GM19324 (cell line): ENCODE data around the gene SBNO2.
A peak's percentile ranks its signal among the peaks of the same experiment; 100 is the strongest.

Source experiments
- ATAC-seq: cut with Tn5 transposase; IDR thresholded peaks from one replicate; pipeline ENCODE4 v1.9.1; 2021; ENCODE audit warnings: mild to moderate bottlenecking, moderate library complexity; ENCODE audit not compliant: unreplicated experiment, low FRiP score

SBNO2 gene

DNA sequence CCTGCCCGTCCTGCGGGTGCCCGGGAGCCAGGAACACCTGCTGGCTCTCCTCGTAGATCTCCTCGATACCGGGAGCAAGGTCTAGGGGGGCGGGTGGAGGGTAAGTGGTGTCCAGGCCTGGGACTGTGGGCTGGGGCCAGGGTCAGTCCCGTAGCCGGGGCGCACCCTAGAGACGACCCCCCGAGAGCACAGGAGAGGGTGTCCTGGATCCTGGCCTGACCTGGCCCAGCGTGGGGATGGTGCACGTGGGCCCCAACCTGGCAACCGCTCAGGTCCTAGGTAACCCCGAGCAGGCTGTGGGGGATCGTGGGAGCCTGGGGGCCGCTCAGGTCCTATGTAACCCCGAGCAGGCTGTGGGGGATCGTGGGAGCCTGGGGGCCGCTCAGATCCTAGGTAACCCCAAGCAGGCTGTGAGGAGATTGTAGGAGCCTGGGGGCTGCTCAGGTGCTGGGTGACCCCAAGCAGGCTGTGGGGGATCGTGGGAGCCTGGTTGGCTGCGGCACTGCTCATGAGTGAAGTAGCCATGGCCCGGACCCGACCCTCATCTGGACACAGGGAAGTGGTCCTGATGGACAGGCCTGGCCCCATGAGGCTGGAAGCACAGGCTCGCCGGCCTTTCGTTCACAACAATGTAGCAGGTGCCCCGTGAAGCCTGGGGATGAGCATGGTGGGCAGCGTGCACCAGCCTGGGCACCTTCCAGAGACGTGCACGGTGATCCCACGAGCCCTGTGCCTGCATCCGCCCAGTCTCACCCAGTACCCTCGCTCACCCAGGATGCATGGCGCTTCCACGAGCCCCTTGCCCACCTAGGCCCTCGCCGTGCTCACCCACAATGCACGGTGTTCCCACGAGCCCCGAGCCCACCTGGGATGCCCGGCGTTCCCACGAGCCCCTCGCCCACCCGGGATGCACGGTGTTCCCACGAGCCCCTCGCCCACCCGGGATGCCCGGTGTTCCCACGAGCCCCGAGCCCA, 64.1 kb downstream of the SBNO2 start:
- ATAC-seq: no peak

DNA sequence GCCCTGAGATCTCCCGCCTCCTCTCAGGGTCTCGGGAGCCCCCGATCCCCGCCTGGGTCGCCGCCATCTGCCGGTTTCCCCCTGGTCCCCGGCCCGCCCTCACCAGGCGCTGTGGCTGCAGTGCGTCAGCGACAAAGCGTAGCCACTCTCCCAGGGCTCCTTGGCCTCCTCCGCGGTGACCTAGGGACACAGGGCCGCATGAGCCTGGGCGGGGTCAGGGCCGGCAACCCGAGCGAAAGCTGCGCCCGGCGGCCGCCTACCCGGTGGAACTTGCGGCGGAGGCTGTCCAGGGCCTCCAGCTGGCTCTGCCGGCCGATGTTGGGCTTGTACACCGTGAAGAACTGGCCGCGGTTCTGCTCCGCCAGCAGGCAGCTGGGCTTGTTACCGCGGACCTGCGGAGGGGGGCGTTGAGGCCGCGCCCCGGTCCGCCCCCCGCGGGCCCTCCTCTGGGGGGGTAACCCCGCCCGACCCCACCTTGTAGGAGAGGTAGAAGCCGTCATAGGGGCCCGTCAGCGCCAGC, 65.0 kb downstream of the SBNO2 start:
- ATAC-seq: no peak

DNA sequence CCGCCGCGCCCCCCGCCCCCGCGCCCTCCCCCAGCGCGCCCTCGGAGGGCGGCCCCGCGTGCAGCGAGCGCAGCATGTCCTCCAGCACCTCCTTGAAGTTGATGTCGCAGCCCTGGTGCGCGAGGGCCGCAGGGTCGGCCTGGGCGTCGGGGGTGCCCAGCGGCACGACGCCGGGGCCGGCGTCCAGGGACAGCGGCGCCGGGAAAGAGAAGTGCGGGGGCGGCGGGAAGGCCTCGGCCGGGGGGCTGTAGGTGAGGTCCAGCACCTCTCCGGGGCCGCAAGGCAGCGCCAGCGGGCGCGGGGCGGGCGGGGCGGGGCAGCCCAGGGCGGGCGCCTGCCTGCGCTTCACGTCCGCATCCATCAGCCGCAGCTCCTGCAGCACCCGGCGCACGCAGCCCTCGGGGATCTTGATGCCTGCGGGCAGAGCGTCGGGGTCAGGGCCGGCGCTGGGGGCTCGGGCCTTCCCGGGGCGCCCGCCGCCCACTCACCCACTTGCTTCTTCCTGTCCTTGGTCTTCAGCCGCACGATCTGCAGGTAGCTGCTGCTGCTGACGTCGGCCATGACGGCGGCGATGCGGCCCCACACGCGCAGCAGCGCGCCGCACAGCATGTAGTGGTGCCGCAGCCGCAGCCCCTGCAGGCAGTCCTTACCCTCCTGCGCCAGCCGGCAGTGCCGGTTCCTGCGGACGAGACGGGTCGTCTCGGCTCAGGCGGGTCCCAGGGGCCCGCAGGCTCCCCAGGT, 65.6 kb downstream of the SBNO2 start:
- ATAC-seq: no peak

DNA sequence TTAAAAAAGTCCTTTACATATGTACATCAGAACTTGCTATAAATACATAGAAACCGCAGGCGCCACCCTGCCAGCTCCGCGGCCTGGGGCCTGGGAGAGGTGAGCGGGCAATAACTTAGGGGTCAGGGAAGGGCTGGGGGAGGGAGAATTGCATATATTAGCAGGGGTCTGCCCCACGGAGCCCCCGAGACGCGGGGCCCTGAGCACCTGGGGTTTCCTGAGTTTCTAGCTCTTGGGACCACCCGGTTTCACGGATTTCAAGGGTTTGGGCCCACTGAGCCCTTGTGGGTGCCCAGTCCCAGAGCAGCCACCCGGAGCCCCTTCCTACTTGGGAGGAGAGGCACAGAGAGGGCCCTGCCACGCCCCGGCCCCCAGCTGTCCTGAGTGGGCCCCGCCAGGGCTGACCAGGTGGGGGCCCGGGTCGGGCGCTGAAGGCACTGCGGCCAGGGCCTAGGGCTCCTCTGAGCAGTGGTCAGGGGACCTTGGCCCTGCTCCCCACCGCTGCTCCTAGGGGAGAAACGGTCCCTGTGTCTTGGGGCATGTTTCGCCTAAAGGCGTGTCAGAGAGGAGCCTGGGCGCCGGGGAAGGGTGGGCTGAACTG, 66.3 kb downstream of the SBNO2 start:
- no peak for ATAC-seq

DNA sequence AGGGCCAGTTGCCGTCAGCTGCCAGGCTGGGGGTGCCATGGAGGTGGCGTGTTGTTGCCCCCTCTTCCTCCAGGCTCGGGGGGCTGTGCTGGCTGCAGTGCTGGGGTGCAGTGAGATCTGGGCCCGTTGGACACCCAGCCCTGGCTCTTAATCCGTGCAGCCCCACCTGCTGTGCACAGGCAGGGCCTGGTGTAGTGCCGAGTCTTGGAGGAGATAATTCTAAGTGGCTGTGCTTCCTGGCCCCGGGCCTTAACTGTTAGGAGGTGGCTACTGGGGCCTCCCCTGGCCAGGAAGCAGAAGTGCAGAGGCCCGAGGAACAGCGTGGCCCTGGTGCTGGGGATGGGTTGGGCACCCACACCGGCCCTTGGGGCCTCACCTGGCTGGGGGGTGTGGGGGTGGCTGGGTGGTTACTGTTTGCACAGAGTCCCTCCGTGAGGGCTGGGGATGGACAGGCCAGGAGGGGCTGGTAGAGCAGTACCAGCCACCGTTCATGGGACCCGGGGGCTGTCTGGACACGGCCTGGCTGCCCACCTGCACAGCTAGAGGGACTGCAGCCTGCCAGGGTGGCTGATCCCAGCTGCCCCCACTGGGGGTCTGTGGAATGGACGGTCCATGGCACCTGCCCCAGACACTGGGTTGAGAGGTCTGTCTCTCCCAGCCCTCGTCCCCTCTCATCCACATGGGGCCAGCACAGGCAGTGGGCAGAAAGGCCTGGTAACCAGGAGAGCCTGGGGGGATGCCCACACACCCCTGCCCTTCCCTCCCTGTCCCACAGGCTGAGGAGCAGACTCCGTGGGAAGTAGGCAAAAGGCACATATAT, 67.0 kb downstream of the SBNO2 start:
- ATAC-seq: no peak

DNA sequence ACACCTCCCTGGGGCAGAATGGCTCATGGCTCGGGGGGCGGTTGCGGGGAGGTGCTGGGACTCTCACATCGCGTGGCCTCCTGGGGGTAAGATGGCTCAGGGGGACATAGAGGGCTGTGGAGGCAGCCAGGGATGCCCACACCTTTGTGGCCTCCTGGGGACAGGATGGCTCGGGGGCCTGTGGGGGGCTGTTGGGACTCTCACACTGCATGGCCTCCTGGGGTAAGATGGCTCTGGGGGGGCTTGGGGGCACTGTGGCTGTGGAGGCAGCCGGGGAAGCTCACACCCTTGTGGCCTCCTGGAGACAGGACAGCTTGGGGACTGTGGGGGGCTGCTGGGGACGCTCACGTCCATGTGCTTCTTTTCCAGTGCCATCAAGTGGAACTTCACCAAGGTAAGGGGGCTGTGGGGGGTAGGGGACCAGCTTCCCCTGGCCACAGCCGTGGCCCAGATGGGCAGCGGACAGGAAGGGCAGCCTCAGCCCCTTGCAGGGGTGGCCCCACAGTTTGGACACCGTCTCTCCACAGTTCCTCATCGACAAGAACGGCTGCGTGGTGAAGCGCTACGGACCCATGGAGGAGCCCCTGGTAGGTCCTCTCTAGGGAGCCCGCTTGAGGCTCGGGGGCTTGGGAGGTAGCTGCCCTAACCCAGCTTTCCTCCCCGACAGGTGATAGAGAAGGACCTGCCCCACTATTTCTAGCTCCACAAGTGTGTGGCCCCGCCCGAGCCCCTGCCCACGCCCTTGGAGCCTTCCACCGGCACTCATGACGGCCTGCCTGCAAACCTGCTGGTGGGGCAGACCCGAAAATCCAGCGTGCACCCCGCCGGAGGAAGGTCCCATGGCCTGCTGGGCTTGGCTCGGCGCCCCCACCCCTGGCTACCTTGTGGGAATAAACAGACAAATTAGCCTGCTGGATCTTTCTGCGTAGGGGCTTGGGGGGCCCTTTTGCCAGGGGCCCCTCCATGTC, 67.9 kb downstream of the SBNO2 start:
- ATAC-seq: no peak

DNA sequence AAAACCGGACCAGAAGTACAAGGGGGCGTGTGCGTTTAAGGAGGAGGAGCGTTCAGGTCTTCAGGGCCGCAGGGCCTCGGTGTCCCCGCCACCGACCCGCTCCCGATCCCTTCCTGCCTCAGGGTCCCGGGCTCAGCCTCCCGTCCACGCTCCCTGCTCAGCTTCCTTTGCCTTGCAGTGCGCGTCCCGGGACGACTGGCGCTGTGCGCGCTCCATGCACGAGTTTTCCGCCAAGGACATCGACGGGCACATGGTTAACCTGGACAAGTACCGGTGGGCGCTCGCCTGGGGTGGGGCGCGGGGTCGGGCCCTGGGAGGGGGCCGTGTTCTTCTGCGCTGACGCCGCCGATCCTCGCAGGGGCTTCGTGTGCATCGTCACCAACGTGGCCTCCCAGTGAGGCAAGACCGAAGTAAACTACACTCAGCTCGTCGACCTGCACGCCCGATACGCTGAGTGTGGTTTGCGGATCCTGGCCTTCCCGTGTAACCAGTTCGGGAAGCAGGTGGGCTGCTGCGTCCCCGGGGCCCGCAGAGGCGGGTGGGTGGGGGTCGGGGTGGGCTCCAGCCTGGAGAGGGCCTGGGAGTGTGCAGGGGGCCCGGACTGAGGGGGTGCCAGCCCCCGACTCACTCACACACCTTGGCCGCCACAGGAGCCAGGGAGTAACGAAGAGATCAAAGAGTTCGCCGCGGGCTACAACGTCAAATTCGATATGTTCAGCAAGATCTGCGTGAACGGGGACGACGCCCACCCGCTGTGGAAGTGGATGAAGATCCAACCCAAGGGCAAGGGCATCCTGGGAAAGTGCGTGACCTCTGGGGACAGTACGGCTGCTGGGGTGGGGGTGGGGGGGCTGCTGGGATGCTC, 68.8 kb downstream of the SBNO2 start:
- ATAC-seq: no peak

DNA sequence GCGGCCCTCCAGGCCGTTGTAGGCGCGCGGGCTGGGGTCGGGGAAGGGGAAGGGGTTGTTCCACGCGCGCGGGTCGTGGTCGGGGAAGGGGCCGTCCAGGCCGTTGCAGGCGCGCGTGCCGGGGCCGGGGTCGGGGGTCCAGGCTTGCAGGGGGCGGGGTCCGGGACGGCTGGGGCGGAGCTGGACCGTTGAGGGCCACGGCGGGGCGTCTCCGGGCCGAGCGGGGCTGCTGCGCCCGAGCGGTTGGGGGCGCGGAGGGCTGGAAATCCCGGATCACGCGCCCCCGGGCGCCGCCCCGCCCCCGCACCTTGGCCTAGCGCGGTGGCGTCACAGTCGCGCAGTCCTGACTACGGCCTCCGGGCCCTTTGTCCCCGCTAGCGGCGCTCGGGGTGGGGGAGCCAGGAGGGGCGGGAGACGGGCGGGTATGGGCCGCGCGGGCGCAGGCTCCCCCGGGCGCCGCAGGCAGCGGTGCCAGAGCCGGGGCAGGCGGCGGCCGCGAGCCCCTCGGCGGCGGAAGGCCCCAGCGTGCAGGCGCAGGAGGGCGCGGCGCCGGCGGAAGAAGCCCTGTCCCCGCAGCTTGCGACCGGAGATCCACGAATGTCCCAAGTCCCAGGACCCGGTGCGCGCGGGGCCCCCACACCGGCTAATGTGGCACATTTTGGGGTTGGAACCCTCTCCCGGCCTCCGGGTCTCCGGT, 69.6 kb downstream of the SBNO2 start:
- ATAC-seq: peak; percentile 35

DNA sequence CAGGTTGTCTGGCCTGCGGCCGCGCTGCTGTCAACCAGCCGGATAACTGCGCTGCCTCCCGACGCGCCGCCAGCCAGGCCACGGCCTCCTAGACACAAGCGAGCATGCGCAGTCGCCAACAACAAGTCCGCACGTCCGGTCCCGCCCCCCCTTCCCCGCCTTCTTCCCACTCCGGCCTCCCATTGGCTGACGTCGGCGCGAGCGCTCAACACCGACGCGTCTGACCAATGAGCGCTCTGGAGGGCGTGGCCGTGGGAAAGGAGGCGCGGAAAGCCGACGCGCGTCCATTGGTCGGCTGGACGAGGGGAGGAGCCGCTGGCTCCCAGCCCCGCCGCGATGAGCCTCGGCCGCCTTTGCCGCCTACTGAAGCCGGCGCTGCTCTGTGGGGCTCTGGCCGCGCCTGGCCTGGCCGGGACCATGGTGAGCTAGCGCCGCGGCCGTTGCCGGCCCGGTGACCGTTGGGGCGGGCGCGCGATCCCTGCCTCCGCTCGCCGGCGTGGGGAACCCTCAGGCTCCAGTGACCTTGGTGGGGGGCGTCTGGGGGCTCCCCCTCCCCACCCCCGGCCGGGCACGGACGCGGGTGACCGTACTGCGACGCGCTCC, 70.3 kb downstream of the SBNO2 start, which contains the start of gene GPX4:
Gene GPX4, plus strand, starts transcription at position 287 of the 603 bp plus-strand sequence. Its CDS starts 50 bp downstream, at position 337.
- ATAC-seq: peak; percentile 75

DNA sequence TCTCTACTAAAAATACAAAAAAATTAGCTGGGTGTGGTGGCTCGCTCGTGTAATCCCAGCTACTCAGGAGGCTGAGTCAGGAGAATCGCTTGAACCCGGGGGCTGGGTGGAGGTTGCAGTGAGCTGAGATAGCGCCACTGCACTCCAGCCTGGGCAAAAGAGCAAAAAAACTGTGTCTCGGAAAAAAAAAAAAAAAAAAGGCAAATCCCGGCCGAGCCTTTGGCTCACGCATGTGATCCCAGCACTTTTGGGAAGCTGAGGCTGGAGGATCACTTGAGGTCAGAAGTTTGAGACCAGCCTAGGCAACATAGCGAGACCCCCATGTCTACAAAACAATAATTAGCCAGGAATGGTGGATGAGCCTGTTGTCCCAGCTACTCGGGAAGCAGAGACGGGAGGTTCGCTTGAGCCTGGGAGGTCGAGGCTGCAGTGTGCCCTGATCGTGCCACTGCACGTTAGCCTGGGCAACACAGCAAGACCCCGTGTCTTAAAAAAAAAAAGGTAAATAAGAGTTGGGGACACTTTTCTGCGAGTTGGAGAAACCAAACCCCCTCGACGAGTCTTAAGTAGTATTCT, 70.8 kb downstream of the SBNO2 start:
- no peak for ATAC-seq

DNA sequence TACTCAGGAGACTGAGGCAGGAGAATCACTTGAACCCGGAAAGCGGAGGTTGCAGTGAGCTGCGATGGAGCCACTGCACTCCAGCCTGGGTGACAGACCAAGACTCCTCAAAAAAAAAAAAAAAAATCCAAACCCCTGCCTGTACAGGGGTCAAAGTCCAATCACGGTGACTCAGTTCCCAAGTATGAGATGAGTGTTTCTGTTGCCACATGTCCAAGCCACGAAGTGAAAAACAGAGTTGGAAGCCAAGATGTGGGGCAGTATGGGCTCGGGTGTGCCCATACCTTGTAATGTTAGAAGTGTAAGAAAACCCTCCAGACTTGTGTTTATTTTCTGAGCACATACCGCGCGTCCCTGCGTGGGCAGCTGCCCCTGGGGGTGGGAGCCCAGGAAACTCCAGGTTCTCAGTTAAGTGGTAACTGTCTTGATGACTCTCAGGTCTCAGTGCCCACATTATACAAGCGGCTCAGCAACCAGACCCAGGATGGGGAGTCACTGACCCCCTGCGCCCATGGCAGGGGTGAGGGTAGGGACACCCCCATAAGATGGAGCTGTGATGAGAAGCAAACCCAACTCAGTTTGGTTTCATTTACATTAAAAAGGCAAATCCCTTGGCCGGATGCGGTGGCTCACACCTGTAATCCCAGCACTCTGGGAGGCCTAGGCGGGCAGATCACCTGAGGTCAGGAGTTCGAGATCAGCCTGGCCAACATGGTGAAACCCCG, 71.5 kb downstream of the SBNO2 start:
- ATAC-seq: no peak

DNA sequence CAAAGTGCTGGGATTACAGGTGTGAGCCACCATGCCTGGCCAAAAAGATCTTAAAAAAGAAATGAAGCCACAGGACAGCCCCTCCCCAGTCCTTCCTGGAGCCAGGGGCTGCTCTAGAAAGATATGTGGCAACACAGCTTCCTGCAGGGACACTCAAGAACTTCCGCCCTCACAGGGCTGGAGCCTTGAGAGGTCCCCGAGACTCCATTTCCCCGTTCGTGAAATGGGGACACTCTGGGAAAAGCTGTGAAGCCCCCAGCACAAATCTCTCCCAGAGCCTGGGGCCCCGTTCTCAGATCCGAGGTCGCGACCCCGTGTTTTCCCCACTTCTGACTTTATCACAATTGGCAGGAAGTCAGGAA, 72.8 kb downstream of the SBNO2 start:
- no peak for ATAC-seq

DNA sequence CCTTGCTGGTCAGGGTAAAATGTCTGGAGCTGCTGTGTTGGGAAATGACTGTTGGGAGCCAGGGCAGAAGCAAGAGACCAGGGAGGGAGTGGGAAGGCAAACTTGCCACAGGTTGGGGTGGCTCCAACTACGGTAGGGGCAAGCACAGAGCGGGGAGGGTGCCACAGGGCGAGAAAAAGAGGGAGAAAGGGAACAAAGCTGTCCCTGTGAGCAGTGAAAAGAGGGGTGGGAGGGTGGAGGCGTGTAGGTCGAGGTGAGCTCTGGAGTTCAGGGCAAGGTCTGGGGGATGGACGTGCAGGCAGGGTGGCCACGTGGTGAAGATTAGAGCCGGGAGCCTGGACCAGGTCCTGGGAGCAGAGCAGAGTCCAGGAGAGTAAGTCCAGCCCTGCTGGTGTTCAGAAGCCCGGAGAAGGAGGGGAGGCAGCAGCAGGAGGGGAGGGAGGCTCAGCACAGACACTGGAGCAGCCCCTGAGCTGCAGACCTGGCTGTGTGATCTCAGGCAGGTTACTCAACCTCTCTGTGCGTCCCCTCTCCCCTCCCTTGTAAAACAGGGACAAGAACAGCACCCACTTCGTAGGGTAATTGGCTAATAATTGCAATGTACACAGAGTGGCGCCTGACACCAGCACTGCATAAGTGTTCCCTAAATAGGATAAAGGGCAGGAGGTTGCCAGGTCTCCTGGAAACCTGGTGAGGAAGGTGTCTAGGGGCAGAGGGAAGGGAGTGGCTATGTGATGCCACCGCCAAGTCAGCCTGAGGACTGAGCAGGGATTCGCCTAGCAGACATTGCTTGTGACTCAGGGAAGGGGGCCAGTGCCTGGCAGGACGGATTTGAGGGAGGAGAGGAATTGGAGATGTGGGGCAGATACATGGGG, 75.7 kb downstream of the SBNO2 start:
- ATAC-seq: no peak

DNA sequence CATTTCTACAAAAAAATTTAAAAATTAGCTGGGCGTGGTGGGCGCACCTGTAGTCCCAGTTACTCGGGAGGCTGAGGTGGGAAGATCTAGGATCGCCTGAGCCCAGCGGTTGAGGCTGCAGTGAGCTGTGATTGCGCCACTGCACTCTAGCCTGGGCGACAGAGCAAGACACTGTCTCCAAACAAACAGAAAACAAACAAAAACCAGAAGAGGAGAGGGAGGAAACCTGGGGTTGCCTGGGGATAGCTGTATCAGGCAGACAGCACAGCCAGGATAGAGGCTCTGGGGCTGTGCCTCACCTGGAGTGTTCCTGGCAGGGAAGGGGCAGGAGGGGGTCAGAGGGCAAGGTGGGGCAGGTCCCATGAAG, 76.3 kb downstream of the SBNO2 start:
- ATAC-seq: no peak
